SK-N-MC (cell line): ENCODE results near the gene LAMA5.

Experiments
- DNase-seq: peaks from one replicate; pipeline ENCODE4 v3.0.0-alpha.2; 2011; ENCODE audit warnings: low read depth, low spot score
- H3K27ac ChIP-seq: fragments of 200-600 bp; sonication (generic); 2 replicates; pipeline ENCODE4 v1.5.1; 2016; ENCODE audit warnings: mixed run types
- H3K36me3 ChIP-seq: fragments of 200-600 bp; sonication (generic); 2 replicates; pipeline ENCODE4 v1.6.1; 2017; ENCODE audit warnings: antibody characterized with exemption, low read length, mixed read lengths; ENCODE audit not compliant: insufficient read depth
- H3K4me3 ChIP-seq: fragments of 200-600 bp; sonication (generic); 2 replicates; pipeline ENCODE4 v1.5.1; 2016
- H3K9ac ChIP-seq: fragments of 200-600 bp; sonication (generic); 2 replicates; pipeline ENCODE4 v1.8.0; 2017; ENCODE audit warnings: mixed run types, mixed read lengths; ENCODE audit not compliant: insufficient read length
- H3K9me3 ChIP-seq: fragments of 200-600 bp; sonication (generic); 2 replicates; pipeline ENCODE4 v1.6.1; 2017; ENCODE audit warnings: low read depth, mild to moderate bottlenecking, antibody characterized with exemption, low read length, moderate library complexity, mixed read lengths
- EZH2 ChIP-seq: fragments of 200-600 bp; sonication (generic); IDR thresholded peaks from one replicate; pipeline ENCODE4 v1.6.1; 2017; ENCODE audit warnings: antibody characterized with exemption
- FOXP2 ChIP-seq: optimal IDR thresholded peaks from 2 replicates; pipeline ENCODE3; 2011; ENCODE audit warnings: mild to moderate bottlenecking, moderate library complexity; ENCODE audit not compliant: insufficient read depth; ENCODE audit errors: extremely low read length, control extremely low read depth
- POLR2AphosphoS5 ChIP-seq: IDR thresholded peaks from 2 replicates; pipeline ENCODE4 v1.6.1; 2012; ENCODE audit warnings: mild to moderate bottlenecking, low read depth, low read length, borderline replicate concordance

Gene LAMA5

DNA sequence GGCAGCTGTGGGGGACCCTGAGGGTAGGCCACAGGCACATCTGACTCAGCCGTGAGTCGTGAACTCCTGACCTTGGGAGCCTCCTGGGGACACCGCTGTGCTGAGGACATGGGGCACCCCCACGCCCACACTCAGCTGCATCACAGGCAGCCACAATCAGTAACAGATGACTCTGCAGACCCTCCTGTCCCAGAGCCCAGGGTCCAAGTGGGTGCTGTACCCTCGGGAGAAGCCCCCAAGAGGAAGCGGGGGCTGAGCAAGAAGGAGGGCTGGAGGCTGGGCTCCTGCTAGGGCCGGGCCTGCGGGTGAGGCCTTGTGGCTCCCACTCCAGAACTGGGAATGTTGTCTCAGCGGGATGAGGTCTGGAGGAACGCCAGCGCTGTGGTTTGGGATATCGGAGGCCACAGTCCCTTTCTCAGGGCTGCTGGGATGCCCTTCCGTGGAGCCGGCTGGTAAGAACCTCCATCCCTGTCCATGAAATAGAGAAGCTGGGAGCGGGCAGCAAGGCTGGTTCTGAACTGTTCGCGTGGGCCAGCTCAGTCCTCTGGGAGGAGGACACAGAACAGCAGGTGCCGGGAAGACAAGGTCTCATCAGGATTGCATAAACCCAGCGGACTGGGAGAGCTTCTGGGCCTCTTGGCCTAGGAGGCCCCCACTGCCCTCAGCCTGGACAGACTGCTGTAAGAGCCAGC is 3.1 kb upstream of the LAMA5 start:
- TF ChIP-seq POLR2AphosphoS5: no peak
- no peak for TF ChIP-seq EZH2
- TF ChIP-seq FOXP2: no peak
- Histone ChIP-seq H3K9ac (no peak overlapping the region), H3K27ac (no peak overlapping the region), H3K36me3 (no peaks in the 10 kb centered on the region), H3K4me3 (no peak overlapping the region), H3K9me3 (no peaks in the 10 kb centered on the region)
- DNase-seq: no peak

DNA sequence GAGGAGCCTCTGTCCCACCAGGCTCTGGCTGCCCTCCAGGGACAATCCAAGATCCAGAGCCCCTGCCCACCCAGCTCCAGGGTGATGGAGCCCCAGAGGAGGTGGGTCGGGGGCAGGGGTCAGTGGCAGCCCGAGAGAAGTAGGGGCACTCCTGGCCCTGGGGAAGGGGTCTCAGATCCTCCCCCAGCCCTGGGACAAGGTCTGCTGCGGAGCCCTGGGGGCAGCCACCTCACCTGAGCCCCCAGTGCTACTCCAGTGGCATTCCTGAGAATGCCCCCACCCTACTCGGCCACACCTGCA is 2.7 kb upstream of the LAMA5 start:
- no peak overlapping the region for H3K4me3 ChIP-seq

DNA sequence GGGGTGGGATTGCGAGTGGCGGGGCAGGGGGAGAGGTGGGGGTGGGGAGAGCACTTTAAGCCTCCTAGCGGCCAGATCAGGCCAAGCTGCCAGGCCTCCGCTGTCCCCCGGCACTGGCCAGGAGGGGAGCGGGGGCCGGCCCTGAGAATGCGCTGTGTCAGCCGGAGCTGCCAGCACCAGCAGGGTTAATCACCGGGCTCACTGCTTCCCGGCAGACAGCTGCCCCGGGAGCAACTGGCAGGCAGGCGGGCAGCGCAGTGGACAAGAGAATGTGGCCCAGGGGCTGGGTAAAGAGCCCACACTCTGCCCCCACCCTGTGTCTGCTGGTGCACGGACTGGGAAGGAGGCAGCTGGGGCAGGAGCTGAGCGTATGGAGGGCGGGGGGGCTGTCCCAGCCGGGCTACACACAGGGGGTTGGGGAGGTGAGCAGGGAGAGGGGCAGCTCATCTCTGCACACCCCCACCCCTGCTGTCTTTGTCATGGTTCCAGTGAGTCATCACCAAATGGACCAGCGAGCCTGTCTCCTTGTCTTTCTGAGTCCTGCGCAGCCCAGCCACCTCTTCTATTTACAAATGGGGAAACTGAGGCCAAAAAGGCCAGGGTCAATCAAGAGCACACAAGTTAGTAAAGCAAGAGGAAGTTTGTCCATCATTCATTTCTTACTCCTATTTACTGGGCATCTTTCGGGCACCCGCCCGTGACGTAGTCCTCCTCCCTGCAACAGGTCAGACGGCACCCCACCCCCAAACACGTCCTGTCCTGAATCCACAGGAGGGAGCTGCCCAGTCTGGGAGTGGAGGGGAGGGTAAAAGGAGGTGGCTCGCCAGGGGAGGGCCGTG is 2.1 kb upstream of the LAMA5 start:
- no peaks in the 10 kb centered on the region for H3K36me3 ChIP-seq
- H3K9me3 ChIP-seq: no peaks in the 10 kb centered on the region
- H3K9ac ChIP-seq: no peak overlapping the region
- H3K4me3 ChIP-seq: no peak overlapping the region
- TF ChIP-seq FOXP2: no peak
- no peak for TF ChIP-seq POLR2AphosphoS5
- TF ChIP-seq EZH2: no peak
- no peak for DNase-seq
- H3K27ac ChIP-seq: no peak overlapping the region

More for the DNA sequence above, 2.7 kb upstream of the LAMA5 start:
- H3K9me3 ChIP-seq: no peaks in the 10 kb centered on the region
- no peak for TF ChIP-seq EZH2
- no peak for TF ChIP-seq FOXP2
- no peak for TF ChIP-seq POLR2AphosphoS5
- no peaks in the 10 kb centered on the region for H3K36me3 ChIP-seq
- H3K9ac ChIP-seq: no peak overlapping the region
- no peak for DNase-seq
- no peak overlapping the region for H3K27ac ChIP-seq

DNA sequence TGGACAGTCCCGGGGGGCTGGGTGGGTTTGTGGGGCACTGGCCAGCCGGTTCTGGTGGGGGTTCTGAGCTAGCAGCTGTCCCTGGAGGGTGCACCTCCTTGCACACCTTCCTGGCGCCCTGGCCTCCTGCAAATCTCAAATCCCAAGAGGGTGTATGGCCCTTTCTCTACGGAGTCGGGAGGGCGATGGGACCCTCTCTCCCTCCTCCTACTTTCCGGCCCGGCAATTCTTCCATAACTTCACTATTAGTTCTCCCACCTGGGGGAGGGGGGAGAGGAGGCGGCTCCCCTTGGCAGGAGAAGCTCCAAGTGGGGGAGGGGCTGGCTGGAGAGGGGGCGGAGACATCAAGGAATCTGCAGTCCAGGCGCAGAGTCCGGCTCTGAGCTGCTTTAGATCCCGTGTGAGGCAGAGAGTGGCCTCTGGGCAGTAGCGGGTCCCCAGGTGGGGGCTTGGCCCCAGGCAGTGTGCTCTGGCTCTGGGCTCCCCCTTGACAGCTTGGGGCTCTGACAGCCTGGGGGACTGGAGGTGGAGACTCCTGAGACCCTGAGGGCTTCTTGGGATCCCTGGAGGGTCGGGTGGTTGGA is 1.4 kb upstream of the LAMA5 start:
- DNase-seq: no peak
- Histone ChIP-seq H3K27ac (no peak overlapping the region), H3K9me3 (no peaks in the 10 kb centered on the region), H3K4me3 (no peak overlapping the region; the same call in 1 of the 2 replicates), H3K36me3 (no peaks in the 10 kb centered on the region), H3K9ac (no peak overlapping the region)
- TF ChIP-seq EZH2: no peak
- no peak for TF ChIP-seq POLR2AphosphoS5

DNA sequence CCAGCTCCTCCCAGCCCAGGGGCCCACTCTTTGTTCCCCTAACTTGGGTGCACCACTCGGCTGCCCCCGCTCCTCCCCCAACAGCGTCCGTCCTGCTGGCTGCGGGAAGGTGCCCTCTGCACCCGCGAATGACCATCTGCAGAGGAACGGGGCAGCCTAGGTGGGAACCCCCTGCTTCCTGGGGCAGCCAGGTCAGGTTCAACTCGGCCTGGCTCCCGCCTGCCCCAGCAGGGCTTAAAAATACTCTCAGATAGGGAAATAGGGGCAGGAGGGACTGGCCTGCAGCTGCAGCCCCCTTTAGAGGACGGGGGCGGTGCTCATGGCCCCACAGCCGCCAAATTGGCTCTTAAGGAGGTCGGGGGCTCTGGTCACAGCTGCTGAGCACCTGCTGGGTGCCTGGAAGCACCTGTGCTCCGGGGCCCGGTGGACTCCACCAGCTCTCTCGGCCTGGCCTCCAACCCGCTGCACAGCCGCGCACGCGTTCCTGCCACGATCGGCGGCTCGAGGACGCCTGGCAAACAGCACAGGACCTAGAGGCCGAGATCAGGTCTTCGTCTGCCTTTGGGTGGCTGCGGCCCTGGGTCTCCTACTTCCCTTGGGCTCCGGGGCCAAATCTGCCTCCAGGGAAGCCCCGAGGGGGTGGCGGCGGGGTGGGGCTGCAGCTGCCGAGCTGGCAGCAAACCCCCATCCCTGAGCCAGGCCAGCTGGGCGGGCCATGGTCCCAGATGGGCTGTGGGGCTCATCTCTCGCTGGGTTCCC is 700 bp upstream of the LAMA5 start:
- Histone ChIP-seq H3K9ac (no peak overlapping the region), H3K4me3 (peak overlapping the region; percentile 38; the same call in 1 of the 2 replicates), H3K36me3 (no peaks in the 10 kb centered on the region), H3K9me3 (no peaks in the 10 kb centered on the region), H3K27ac (no peak overlapping the region)
- no peak for DNase-seq
- TF ChIP-seq POLR2AphosphoS5 (no peak), EZH2 (no peak), FOXP2 (no peak)

DNA sequence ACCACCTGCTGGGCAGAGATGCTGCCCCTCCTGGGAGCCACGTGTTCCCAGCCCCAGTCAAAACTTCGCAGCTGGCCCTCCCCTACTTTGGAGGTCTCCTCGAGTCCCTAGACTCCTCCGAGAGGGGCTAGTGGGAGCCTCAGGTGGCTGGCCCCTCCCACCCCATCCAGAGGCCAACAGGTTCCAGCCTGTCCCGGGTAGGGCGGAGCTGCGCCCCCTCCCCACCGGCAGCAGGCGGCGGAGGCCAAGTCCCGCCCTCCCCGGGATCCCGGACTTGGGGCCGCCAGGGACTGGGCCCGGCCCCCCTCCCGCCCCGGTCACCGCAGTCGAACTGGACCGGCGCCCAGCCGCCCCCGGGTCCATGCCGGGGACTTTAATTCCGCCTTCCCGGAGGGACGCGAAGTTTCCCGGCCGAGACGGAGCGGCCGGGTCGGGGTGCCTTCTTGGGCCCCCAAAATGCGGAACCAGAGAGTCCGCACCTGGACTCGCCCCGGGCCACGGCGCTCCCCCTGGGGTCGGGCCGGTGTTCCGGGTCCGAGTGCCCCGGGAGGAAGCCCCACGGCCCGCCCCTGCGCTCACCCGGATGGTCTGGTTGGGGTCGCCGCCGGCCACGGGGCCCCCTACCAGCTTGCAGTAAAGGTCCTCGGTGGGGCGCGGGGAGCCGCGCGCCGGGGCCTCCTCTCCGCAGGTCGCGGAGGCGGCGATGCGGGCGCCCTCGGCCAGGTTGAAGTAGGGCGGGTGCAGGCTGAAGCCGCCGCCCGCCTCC is 559 bp downstream of the LAMA5 start:
- Histone ChIP-seq H3K9ac (peak overlapping the region; percentile 68), H3K27ac (no peak overlapping the region), H3K4me3 (peak overlapping the region; percentile 79), H3K36me3 (no peaks in the 10 kb centered on the region), H3K9me3 (no peaks in the 10 kb centered on the region)
- no peak for DNase-seq
- no peak for TF ChIP-seq POLR2AphosphoS5
- TF ChIP-seq FOXP2: no peak
- no peak for TF ChIP-seq EZH2

DNA sequence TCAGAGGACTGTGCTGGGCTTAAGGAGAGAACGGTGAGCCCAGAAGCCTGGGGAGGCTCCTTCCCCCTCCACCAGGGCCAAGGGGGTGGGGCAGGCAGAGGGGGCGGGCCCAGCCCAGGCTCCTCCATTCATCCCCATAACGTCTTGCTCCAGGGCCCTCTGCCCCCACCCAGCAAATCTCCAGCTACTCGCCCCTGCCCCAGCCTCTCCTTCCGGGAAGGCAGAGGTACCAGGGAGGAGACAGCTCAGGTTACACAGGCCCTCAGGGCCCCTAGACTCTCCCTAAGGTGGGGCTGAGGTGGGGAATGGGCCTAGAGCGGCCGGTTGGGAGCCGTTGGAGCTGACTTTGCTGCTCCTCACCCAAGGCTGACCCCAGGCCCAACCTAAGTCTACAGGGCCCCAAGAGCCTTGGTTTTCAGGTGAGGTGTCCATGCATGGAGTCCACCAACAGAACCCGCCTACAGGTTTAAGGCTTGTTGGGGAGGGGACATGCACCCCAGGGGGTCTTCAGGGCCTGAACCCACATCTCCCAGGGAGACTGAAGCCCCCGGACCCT is 1.2 kb downstream of the LAMA5 start:
- no peak for TF ChIP-seq FOXP2
- no peak for TF ChIP-seq POLR2AphosphoS5
- no peak for TF ChIP-seq EZH2
- Histone ChIP-seq H3K4me3 (peak overlapping the region; percentile 79), H3K9me3 (no peaks in the 10 kb centered on the region), H3K36me3 (no peaks in the 10 kb centered on the region), H3K9ac (no peak overlapping the region), H3K27ac (no peak overlapping the region)
- no peak for DNase-seq
